Measurements from ENCODE around the gene VPS8. TPM values are rescaled to one million over a fixed set of nuclear protein-coding genes. Genes with fewer than 3 reads are reported as not detected.
"Not testable (repeated sequence)": the region's sequence is repeated elsewhere in the genome, so short reads cannot be mapped to it uniquely, and the experiment has no call there.

Gene VPS8
- polyA plus RNA-seq, 3 donors from 2014 or later, result 16.0 to 20.8 (median 16.7) TPM

DNA sequence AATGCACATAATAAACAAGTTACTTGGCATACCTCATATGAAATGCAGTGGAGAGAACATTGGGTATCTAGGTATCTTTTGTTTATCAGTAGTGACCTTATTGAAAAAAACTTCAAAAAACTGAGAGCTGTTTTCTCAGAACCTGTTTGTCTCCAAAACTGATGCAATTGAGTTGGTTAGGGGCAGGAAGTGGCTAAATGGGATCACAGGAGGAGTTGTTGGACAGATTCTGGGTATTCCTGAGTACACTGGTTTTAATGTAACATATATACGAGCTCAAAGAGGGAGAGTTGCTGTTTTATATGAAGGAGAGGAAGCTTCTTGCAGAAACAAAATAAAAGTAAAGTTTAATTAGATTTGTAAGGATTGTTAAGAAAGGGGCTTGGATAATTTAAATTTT, 181.4 kb downstream of the VPS8 start:
- no peak overlapping the region for H3K4me3 Mint-ChIP-seq
- no peaks in the 10 kb centered on the region for H3K27me3 Mint-ChIP-seq (ENCODE audit: low read depth in 3 of 3)
- H3K4me1 Mint-ChIP-seq, result no peaks in the 10 kb centered on the region
- H3K36me3 Mint-ChIP-seq, result peaks cover 12 to 28% (median 19%) of the 10 kb centered on the region in 3 donors
- no peak overlapping the region for H3K27ac Mint-ChIP-seq
- H3K9me3 Mint-ChIP-seq, result no peaks in the 10 kb centered on the region
- DNase-seq, result no peak

DNA sequence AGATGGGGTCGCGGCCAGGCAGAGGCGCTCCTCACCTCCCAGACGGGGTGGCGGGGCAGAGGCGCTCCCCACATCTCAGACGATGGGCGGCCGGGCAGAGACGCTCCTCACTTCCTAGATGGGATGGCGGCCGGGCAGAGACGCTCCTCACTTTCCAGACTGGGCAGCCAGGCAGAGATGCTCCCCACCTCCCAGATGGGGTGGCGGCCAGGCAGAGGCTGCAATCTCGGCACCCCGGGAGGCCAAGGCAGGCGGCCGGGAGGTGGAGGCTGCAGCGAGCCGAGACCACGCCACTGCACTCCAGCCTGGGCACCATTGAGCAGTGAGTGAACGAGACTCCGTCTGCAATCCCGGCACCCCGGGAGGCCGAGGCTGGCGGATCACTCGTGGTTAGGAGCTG, 191.9 kb downstream of the VPS8 start:
- not testable (repeated sequence) for DNase-seq; H3K4me1 Mint-ChIP-seq; H3K27me3 Mint-ChIP-seq (ENCODE audit: low read depth in 3 of 3); H3K27ac Mint-ChIP-seq; H3K4me3 Mint-ChIP-seq
- Mint-ChIP-seq H3K9me3 (peaks cover 3 to 12% (median 4%) of the 10 kb centered on the region in 6 donors), H3K36me3 (peaks cover 69 to 74% (median 72%) of the 10 kb centered on the region in 3 donors)

DNA sequence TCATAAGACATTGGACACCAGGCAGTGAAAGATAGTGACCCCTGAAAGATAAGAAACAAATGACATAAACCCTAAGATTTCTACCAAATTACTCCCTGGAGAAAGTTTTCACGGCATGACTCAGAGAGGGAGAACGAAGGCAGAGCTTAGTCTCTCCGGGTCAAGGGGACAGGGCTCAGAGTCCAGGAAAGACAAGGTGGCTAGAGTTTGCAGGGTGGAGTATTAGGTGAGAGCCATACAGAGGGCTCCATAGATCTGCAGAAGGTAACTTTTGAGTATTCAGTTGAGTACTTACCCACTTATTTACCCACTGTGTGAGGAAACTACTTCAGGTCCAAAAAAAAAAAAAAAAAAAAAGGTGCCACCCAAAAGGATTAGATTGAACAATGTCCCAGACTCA, 197.7 kb downstream of the VPS8 start:
- Mint-ChIP-seq H3K27ac (no peak overlapping the region), H3K36me3 (peaks cover 62 to 80% (median 72%) of the 10 kb centered on the region in 3 donors), H3K9me3 (peaks cover 1 to 32% (median 13%) of the 10 kb centered on the region in 6 donors), H3K27me3 (ENCODE audit: low read depth in 3 of 3) (peaks cover 0 to 1% (median under 1%) of the 10 kb centered on the region in 3 donors), H3K4me1 (no peaks in the 10 kb centered on the region), H3K4me3 (no peak overlapping the region)
- no peak for DNase-seq

DNA sequence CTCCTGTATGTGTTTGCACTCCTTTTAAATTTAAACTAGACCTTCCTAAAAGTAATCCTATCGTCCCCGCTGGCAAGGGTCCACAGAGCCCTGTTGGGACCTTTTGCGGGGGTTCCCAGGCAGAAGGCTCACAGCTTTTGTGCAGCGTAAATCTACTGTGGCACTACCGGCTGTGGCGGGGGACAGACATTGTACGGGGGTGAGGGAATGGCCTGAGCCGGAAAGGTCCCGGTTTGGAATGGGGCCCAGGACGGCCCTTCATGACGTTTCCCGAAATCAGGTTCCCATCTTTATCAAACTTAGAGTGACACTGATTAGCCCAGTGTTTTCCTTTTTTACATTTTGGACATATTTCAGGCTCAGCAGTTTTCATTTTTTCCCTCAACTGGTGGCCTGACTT, 205.6 kb downstream of the VPS8 start:
- H3K4me3 Mint-ChIP-seq; H3K4me1 Mint-ChIP-seq; H3K9me3 Mint-ChIP-seq; H3K27me3 Mint-ChIP-seq (ENCODE audit: low read depth in 3 of 3); H3K27ac Mint-ChIP-seq; DNase-seq: not testable (repeated sequence)
- peaks cover 32 to 67% (median 46%) of the 10 kb centered on the region in 3 donors for H3K36me3 Mint-ChIP-seq

DNA sequence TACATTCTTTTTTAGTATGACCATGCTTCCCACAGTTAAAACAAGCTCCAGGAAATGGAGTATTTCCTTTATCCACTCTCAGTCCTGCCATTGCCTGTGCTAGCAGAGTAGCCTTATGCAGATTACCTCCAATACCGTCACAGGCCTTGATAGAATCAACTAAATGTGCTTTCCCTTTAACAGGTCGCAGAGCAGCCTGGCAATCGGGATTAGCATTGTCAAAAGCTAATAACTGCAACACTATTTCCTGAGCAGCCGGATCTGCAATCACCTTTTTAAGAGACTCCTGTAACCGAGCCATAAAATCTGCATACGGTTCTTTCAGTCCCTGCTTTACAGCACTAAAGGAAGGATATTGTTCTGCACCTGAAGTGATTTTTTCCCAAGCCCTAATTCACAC, 206.0 kb downstream of the VPS8 start:
- H3K9me3 Mint-ChIP-seq; H3K4me1 Mint-ChIP-seq; H3K27me3 Mint-ChIP-seq (ENCODE audit: low read depth in 3 of 3); H3K4me3 Mint-ChIP-seq; DNase-seq; H3K27ac Mint-ChIP-seq: not testable (repeated sequence)
- peaks cover 32 to 66% (median 45%) of the 10 kb centered on the region in 3 donors for H3K36me3 Mint-ChIP-seq

DNA sequence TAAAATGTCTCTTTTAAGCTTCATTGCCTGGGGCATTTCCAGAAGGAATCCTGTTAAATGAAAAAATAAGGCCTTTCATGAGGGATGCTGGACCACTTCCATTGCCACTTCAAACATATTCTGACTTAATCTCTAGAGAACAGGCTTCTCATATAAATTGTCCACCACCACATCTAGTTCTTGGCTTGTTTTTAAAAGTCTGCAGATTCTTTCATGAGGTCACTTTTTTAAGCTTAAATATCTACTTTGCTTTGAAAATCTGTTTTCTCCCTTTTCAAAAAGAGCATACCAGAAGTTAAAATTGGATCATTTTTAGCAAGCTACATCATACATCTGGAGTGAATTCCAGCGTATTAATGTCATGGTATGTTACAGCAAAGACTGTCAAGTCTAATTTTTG, 209.3 kb downstream of the VPS8 start:
- peaks cover 27 to 56% (median 40%) of the 10 kb centered on the region in 3 donors for H3K36me3 Mint-ChIP-seq
- H3K9me3 Mint-ChIP-seq, result peaks cover 0 to 5% (median 0%) of the 10 kb centered on the region in 6 donors
- H3K4me3 Mint-ChIP-seq, result no peak overlapping the region
- H3K4me1 Mint-ChIP-seq, result peaks cover 5 to 12% of the 10 kb centered on the region in 2 donors
- no peaks in the 10 kb centered on the region for H3K27me3 Mint-ChIP-seq (ENCODE audit: low read depth in 3 of 3)
- no peak for DNase-seq
- H3K27ac Mint-ChIP-seq, result no peak overlapping the region

DNA sequence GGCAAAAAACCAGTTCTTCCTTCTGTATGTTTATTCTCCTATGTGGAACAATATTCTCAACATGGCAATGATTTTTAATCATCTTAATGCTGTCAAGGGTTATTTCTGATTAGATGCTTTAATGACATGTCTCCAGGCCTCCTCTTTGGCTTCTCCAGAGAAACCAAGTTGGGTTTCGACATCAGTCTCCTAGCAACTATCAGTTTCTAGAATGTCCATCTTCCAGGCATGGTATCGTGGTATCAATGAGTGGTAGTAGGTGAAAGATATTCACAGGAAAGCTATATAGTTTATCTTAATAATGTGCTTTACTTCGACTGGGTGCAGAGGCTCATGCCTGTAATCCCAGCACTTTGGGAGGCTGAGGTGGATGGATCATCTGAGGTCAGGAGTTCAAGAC, 212.4 kb downstream of the VPS8 start:
- no peak overlapping the region for H3K27ac Mint-ChIP-seq
- peaks cover 5 to 12% of the 10 kb centered on the region in 2 donors for H3K4me1 Mint-ChIP-seq
- H3K4me3 Mint-ChIP-seq, result no peak overlapping the region
- H3K9me3 Mint-ChIP-seq, result no peaks in the 10 kb centered on the region
- peaks cover 0 to 2% (median 0%) of the 10 kb centered on the region in 3 donors for H3K27me3 Mint-ChIP-seq (ENCODE audit: low read depth in 3 of 3)
- H3K36me3 Mint-ChIP-seq, result peaks cover 19 to 40% (median 26%) of the 10 kb centered on the region in 3 donors
- DNase-seq, result no peak

DNA sequence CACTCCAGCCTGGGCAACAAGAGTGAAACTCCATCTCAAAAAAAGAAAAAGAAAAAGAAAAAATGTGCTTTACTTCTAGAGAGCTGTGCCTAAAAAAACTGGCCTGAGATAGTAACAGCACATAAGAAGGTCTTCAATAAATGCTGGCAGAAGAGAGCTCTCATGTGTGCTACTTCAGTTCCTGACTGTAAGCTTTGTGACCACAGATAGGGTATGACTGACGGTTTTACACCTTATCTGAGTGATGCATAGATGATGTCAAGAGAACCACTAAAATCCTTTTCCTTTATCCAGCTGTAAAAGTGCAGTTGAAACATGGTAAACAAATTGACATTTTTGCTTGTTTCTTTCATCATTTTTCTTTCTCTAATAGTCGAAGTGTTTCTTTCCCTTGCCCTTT, 213.0 kb downstream of the VPS8 start:
- peak in 2 of 3 donors; percentile 8 to 10 for DNase-seq
- Mint-ChIP-seq H3K9me3 (no peaks in the 10 kb centered on the region), H3K4me1 (peaks cover 5 to 12% of the 10 kb centered on the region in 2 donors), H3K27me3 (ENCODE audit: low read depth in 3 of 3) (peaks cover 0 to 2% (median 0%) of the 10 kb centered on the region in 3 donors), H3K4me3 (no peak overlapping the region), H3K36me3 (peaks cover 19 to 36% (median 24%) of the 10 kb centered on the region in 3 donors), H3K27ac (peak overlapping the region in 2 of 6 donors; percentile 51 to 61)

DNA sequence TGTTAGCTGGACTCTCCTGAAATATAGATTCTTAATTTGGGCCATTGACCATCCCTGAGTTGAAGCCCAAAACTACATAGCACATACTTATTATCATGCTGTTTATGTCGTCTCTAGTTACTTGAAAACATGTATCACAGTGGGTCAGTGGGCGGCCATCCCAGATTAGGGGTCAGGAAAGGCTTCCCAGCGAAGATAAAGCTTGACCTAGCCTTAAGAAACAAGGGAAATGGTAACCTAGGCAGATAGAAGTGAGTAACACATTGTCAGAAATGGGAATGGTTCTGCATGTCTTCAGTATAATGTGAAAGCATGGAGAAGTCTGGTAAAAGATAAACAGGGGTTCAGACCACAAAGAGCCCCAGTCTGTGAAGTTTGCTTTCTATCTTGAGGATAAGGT, 216.2 kb downstream of the VPS8 start:
- DNase-seq, result no peak
- H3K9me3 Mint-ChIP-seq, result no peaks in the 10 kb centered on the region
- H3K4me1 Mint-ChIP-seq, result peaks cover 5 to 12% of the 10 kb centered on the region in 2 donors
- H3K36me3 Mint-ChIP-seq, result peaks cover 24 to 40% (median 31%) of the 10 kb centered on the region in 3 donors
- H3K4me3 Mint-ChIP-seq, result no peak overlapping the region
- peak overlapping the region in 1 of 6 donors; percentile 18 for H3K27ac Mint-ChIP-seq
- peaks cover 0 to 2% (median 0%) of the 10 kb centered on the region in 3 donors for H3K27me3 Mint-ChIP-seq (ENCODE audit: low read depth in 3 of 3)

DNA sequence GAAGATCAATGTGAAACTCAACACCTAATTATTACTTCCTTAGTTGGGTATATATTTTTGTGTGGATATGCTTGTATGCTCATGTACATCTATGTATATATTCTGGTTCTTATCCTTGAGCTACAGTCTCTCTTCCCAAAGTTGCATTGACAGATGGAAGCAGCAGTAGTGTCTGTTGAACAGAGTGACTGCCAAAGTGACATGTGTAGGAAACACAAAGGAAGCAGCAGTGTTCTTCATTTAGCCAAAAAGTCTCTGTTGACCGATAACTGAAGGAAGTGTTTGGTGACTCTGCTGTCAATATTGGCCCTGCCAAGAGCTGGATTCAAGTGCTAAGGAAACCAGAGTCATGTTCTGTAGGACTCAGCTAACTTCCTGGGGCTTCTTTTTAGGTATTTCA, 217.1 kb downstream of the VPS8 start:
- peaks cover 0 to 2% (median 0%) of the 10 kb centered on the region in 3 donors for H3K27me3 Mint-ChIP-seq (ENCODE audit: low read depth in 3 of 3)

DNA sequence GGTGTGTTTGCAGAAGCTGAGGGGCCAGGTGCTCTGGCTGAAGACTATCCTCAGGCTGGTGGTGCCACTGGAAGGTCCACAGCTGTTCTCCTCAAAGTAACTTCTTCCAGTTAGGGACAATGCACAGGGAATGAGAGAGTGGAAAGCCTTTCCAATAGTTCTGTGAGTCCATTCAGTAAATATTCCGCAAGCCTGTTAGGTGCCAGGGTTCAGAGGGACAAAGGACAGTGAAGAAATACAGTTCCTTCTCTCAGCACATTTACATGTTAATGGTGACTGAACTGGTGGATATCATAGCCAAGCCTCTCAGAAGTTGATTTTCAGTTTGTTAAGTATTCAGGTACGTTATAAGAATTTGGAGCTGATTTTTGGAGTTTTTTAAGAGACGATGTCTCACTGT, 218.4 kb downstream of the VPS8 start:
- Mint-ChIP-seq H3K4me1 (peaks cover under 1 to 3% of the 10 kb centered on the region in 2 donors), H3K27ac (no peak overlapping the region), H3K36me3 (peaks cover 35 to 58% (median 47%) of the 10 kb centered on the region in 3 donors), H3K9me3 (no peaks in the 10 kb centered on the region), H3K27me3 (ENCODE audit: low read depth in 3 of 3) (peaks cover 0 to 2% (median 0%) of the 10 kb centered on the region in 3 donors), H3K4me3 (no peak overlapping the region)
- no peak for DNase-seq

More for the DNA sequence above, 217.1 kb downstream of the VPS8 start:
- no peak overlapping the region for H3K27ac Mint-ChIP-seq
- H3K9me3 Mint-ChIP-seq, result no peaks in the 10 kb centered on the region
- no peak overlapping the region for H3K4me3 Mint-ChIP-seq
- peaks cover 5 to 12% of the 10 kb centered on the region in 2 donors for H3K4me1 Mint-ChIP-seq
- H3K36me3 Mint-ChIP-seq, result peaks cover 32 to 50% (median 39%) of the 10 kb centered on the region in 3 donors
- DNase-seq, result no peak

DNA sequence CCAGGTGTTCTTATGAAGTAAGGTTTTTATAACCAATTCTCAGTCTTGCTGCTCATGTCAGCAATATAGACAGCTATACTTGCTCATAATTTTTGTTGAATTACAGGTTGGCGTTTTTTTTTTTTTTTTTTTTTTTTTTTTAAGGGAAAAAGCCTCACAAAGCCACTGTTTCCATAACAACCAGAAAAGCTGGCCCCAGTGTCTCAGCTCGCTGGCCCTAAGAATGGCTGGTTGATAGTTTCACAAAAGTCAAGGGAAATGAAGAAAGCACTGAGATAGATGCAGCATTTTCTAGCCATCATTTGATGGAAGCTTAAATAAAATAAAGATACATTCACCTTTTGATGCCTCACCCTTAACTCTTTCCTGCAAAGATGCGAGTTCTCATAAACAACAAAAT, 219.0 kb downstream of the VPS8 start:
- peaks cover 0 to 2% (median 0%) of the 10 kb centered on the region in 3 donors for H3K27me3 Mint-ChIP-seq (ENCODE audit: low read depth in 3 of 3)
- no peak overlapping the region for H3K4me3 Mint-ChIP-seq
- H3K27ac Mint-ChIP-seq, result no peak overlapping the region
- peaks cover 32 to 58% (median 50%) of the 10 kb centered on the region in 3 donors for H3K36me3 Mint-ChIP-seq
- no peak for DNase-seq
- H3K4me1 Mint-ChIP-seq, result peaks cover 0 to under 1% of the 10 kb centered on the region in 2 donors
- no peaks in the 10 kb centered on the region for H3K9me3 Mint-ChIP-seq

DNA sequence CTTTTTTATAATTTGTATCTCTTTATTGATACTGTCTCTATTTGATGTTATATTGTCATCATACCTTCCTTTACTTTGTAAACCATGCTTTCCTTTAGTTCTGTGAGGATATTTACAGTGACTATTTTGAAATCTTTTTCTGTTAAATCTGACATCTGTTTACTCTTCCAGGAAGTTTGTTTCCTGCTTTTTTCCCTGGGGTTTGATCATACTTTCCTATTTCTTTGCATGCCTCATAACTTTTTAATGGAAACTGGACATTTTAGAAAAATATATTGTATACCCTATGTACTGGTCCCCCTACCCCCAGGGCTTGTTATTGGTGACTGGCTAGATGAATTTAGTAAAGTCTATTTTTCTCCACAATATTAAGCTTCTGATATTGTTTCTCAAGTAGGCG, 225.8 kb downstream of the VPS8 start:
- H3K27ac Mint-ChIP-seq, result no peak overlapping the region
- no peak overlapping the region for H3K4me3 Mint-ChIP-seq
- no peaks in the 10 kb centered on the region for H3K27me3 Mint-ChIP-seq (ENCODE audit: low read depth in 3 of 3)
- H3K36me3 Mint-ChIP-seq, result peaks cover 27 to 65% (median 65%) of the 10 kb centered on the region in 3 donors
- H3K9me3 Mint-ChIP-seq, result peaks cover 0 to 16% (median 8%) of the 10 kb centered on the region in 6 donors
- no peak for DNase-seq
- H3K4me1 Mint-ChIP-seq, result no peaks in the 10 kb centered on the region

DNA sequence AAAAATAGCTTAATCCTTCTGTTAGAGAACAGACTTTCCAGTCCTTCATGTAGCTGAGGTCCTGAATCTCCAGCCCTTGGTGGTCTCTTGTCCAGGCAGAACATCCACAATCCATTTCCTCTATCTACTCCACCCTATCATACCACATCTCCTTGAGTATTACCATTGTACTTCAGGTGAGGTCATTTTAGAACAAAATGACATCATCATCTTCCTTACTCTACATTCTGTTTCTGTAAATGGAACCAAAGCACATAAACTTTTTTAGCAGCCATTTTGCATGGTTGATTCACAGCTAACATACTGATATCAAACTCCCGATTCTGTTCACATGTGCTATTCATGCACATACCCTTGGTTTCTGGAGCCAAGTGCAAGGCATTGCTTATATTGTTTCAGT, 228.5 kb downstream of the VPS8 start:
- no peak for DNase-seq
- Mint-ChIP-seq H3K27ac (no peak overlapping the region), H3K27me3 (ENCODE audit: low read depth in 3 of 3) (no peaks in the 10 kb centered on the region), H3K36me3 (peaks cover 13 to 48% (median 41%) of the 10 kb centered on the region in 3 donors), H3K9me3 (peaks cover 0 to 16% (median 8%) of the 10 kb centered on the region in 6 donors), H3K4me1 (peaks cover 0 to 2% of the 10 kb centered on the region in 2 donors), H3K4me3 (no peak overlapping the region)

DNA sequence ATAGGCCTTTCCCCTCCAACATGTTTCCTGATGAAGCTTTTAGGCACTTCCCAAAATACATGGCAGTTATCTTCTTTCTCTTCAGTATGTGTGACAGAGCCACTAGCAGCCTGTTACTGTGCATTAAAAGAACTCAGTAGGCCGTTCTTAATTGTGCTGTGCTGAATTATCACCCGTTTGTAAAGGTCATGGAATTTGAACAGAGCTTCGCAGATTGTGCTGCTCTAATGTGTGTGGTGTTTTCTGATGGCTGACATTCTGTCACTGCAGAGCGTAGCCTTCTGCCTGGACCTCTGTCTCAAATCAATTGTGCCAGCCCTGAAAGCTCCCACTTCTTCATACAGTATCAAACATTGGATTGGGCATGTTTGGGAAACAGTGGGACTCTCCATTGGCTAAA, 229.6 kb downstream of the VPS8 start:
- Mint-ChIP-seq H3K36me3 (peaks cover 13 to 48% (median 32%) of the 10 kb centered on the region in 3 donors), H3K4me3 (no peak overlapping the region), H3K4me1 (peaks cover 0 to 2% of the 10 kb centered on the region in 2 donors), H3K27me3 (ENCODE audit: low read depth in 3 of 3) (no peaks in the 10 kb centered on the region), H3K9me3 (peaks cover 0 to 16% (median 8%) of the 10 kb centered on the region in 6 donors), H3K27ac (no peak overlapping the region)
- no peak for DNase-seq

Measured in immature natural killer cell (primary cell).